OCI-LY1 (cell line): Measurements from ENCODE around the gene PIGZ.

Source experiments
- CTCF ChIP-seq: fragments of 200-600 bp; sonication (generic), shearing (Covaris generic); IDR thresholded peaks from 2 replicates; pipeline ENCODE4 v1.5.1; 2017; ENCODE audit warnings: mild to moderate bottlenecking, antibody characterized with exemption, low read length, moderate library complexity, mixed read lengths
- EZH2 ChIP-seq: fragments of 200-600 bp; sonication (generic), shearing (Covaris generic); IDR thresholded peaks from 2 replicates; pipeline ENCODE4 v1.8.0; 2017; ENCODE audit warnings: borderline replicate concordance, mixed run types, mild to moderate bottlenecking, antibody characterized with exemption, low read length, moderate library complexity, mixed read lengths

- TF ChIP-seq CTCF (no peak), EZH2 (no peak)
Measured at GRCh38 chr3:197000211-197000610, 31.6 kb upstream of the PIGZ start.
